Neural progenitor cell (in vitro differentiated cells): ENCODE data around the gene IL31. TPM values are rescaled to one million over a fixed set of nuclear protein-coding genes. Genes with fewer than 3 reads are reported as not detected.

Experiments used
- DNase-seq: peaks from one replicate; pipeline ENCODE4 v3.0.0-alpha.2; 2016; ENCODE audit warnings: low spot score
- H2AFZ ChIP-seq: fragments of 200-600 bp; sonication (generic); replicated peaks from 2 replicates; pipeline ENCODE4 v1.6.1; 2016; ENCODE audit warnings: antibody characterized with exemption
- H3F3A ChIP-seq: fragments of 200-600 bp; sonication (generic); 2 replicates; pipeline ENCODE4 v1.6.1; 2016; ENCODE audit warnings: antibody characterized with exemption, low read depth
- H3K27ac ChIP-seq: fragments of 200-600 bp; sonication (generic); 2 replicates; pipeline ENCODE4 v1.5.1; 2016; ENCODE audit warnings: mild to moderate bottlenecking
- H3K27me3 ChIP-seq: fragments of 200-600 bp; sonication (generic); 2 replicates; pipeline ENCODE4 v1.6.1; 2016; ENCODE audit warnings: mild to moderate bottlenecking, moderate library complexity
- H3K36me3 ChIP-seq: fragments of 200-600 bp; sonication (generic); 2 replicates; pipeline ENCODE4 v1.5.1; 2016
- H3K4me1 ChIP-seq: fragments of 200-600 bp; sonication (generic); 2 replicates; pipeline ENCODE4 v1.6.1; 2016; ENCODE audit warnings: mixed run types
- H3K4me2 ChIP-seq: fragments of 200-600 bp; sonication (generic); 2 replicates; pipeline ENCODE4 v1.6.1; 2016
- H3K4me3 ChIP-seq: fragments of 200-600 bp; sonication (generic); 2 replicates; pipeline ENCODE4 v1.5.1; 2016
- H3K79me2 ChIP-seq: fragments of 200-600 bp; sonication (generic); 2 replicates; pipeline ENCODE4 v1.6.1; 2016; ENCODE audit warnings: low read depth
- H3K9ac ChIP-seq: fragments of 200-600 bp; sonication (generic); 2 replicates; pipeline ENCODE4 v1.6.1; 2016
- H3K9me3 ChIP-seq: fragments of 200-600 bp; sonication (generic); 2 replicates; pipeline ENCODE4 v1.5.1; 2016; ENCODE audit warnings: low read depth
- H4K20me1 ChIP-seq: fragments of 200-600 bp; sonication (generic); 2 replicates; pipeline ENCODE4 v1.6.1; 2016; ENCODE audit warnings: low read depth
- H3K27ac Mint-ChIP-seq: 3 replicates; pipeline ENCODE4 v1.8.0; 2021; ENCODE audit warnings: mixed read lengths
- H3K27me3 Mint-ChIP-seq: 2 replicates; pipeline ENCODE4 v1.8.0; 2022; ENCODE audit warnings: low read depth, mild to moderate bottlenecking, inconsistent platforms, moderate library complexity, mixed read lengths; ENCODE audit not compliant: insufficient read depth
- H3K36me3 Mint-ChIP-seq: 3 replicates; pipeline ENCODE4 v1.8.0; 2021; ENCODE audit warnings: mixed read lengths
- H3K4me1 Mint-ChIP-seq: 3 replicates; pipeline ENCODE4 v1.8.0; 2021; ENCODE audit warnings: mixed read lengths
- H3K4me3 Mint-ChIP-seq: 3 replicates; pipeline ENCODE4 v1.8.0; 2021; ENCODE audit warnings: mild to moderate bottlenecking, moderate library complexity, mixed read lengths
- H3K9me3 Mint-ChIP-seq: 3 replicates; pipeline ENCODE4 v1.8.0; 2020; ENCODE audit warnings: mixed read lengths
- CTCF ChIP-seq: fragments of 200-600 bp; sonication (generic); IDR thresholded peaks from 2 replicates; pipeline ENCODE4 v1.5.1; 2017; ENCODE audit warnings: antibody characterized with exemption, mild to moderate bottlenecking
- EZH2 ChIP-seq: fragments of 200-600 bp; sonication (generic); IDR thresholded peaks from 2 replicates; pipeline ENCODE4 v1.6.1; 2017; ENCODE audit warnings: antibody characterized with exemption, mild to moderate bottlenecking, moderate library complexity
- EZH2phosphoT487 ChIP-seq: fragments of 200-600 bp; sonication (generic); IDR thresholded peaks from 2 replicates; pipeline ENCODE4 v1.6.1; 2017; ENCODE audit warnings: antibody characterized with exemption
- total RNA-seq: library from RNA; depleted of rRNA; stranded (reverse); fragments of >200 nt; gene quantifications from 2 replicates; pipeline ENCODE4 v1.2.3, GENCODE V29; 2015; ENCODE audit warnings: low replicate concordance

The IL31 gene
- total RNA-seq, 1 donor from 2014 or later, result not detected

GRCh38 chr12:122145505-122146330 lies 28.3 kb downstream of the IL31 start:
- no peaks in the 10 kb centered on the region for H3K27me3 Mint-ChIP-seq
- H3K4me3 Mint-ChIP-seq, result peak overlapping the region; percentile 41
- Histone ChIP-seq H3K4me3 (no peak overlapping the region), H3K27ac (no peak overlapping the region), H3F3A (no peaks in the 10 kb centered on the region), H3K4me2 (no peak overlapping the region), H4K20me1 (no peaks in the 10 kb centered on the region), H3K27me3 (no peaks in the 10 kb centered on the region), H3K36me3 (no peaks in the 10 kb centered on the region), H3K4me1 (no peaks in the 10 kb centered on the region), H2AFZ (no peak overlapping the region), H3K9ac (no peak overlapping the region), H3K79me2 (no peaks in the 10 kb centered on the region), H3K9me3 (no peaks in the 10 kb centered on the region)
- no peaks in the 10 kb centered on the region for H3K4me1 Mint-ChIP-seq
- TF ChIP-seq EZH2, result no peak
- DNase-seq, result no peak
- H3K9me3 Mint-ChIP-seq, result peaks cover 2% of the 10 kb centered on the region
- no peak overlapping the region for H3K27ac Mint-ChIP-seq
- H3K36me3 Mint-ChIP-seq, result peaks cover 20% of the 10 kb centered on the region

DNA sequence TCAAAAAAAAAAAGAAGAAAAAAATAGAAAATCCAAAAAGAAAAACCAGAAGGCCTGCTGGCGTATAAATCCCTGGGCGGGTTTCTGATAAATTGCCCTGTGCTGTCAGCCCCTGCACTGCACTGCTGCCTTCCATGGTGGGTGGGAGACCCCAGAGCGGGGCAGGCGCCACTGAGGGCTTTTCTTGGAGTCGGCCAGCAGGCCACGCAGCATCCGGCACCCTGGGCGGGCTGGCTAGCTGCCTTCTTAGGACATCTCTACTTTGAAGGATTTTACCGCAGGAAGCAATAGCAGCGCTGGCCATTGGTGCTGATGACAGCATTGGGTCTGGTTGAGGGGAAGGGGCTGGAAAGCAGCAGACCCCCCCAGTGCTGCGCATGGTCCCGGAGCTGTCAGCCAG lies 29.1 kb downstream of the IL31 start:
- no peaks in the 10 kb centered on the region for H3K9me3 ChIP-seq
- no peak overlapping the region for H2AFZ ChIP-seq
- no peak overlapping the region for H3K27ac Mint-ChIP-seq
- H3K36me3 ChIP-seq, result no peaks in the 10 kb centered on the region
- no peak overlapping the region for H3K4me2 ChIP-seq
- no peak overlapping the region for H3K4me3 Mint-ChIP-seq
- H3K4me1 ChIP-seq, result no peaks in the 10 kb centered on the region
- peaks cover 24% of the 10 kb centered on the region for H3K36me3 Mint-ChIP-seq
- no peak for DNase-seq
- H3K27me3 Mint-ChIP-seq, result no peaks in the 10 kb centered on the region
- H3K79me2 ChIP-seq, result no peaks in the 10 kb centered on the region
- H3K9me3 Mint-ChIP-seq, result peaks cover 2% of the 10 kb centered on the region
- H3F3A ChIP-seq, result no peaks in the 10 kb centered on the region
- no peak overlapping the region for H3K4me3 ChIP-seq
- no peak overlapping the region for H3K9ac ChIP-seq
- H3K27me3 ChIP-seq, result no peaks in the 10 kb centered on the region
- H3K27ac ChIP-seq, result no peak overlapping the region
- TF ChIP-seq EZH2phosphoT487, result no peak
- H3K4me1 Mint-ChIP-seq, result no peaks in the 10 kb centered on the region
- no peaks in the 10 kb centered on the region for H4K20me1 ChIP-seq

DNA sequence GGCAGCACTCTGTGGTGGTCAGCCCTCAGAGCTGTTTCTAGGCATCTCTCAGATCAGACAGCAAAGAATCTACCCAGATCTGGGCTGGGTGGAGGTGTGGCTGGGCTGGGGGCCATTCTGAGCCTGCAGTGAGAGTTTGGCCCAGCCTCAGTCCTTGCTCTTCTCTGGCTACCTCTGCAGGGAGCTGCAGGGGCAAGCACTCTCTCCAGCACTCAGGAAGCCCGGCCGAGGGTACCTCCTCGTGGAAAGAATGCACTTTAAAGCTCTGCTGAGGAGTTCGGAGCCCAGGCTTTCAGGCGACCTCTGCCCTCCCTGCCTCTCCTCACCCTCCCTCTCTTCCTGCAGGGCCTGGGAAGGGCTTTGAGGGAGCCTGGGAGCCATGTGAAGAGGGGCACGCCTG lies 31.2 kb downstream of the IL31 start:
- Histone ChIP-seq H3K79me2 (no peaks in the 10 kb centered on the region), H3F3A (no peaks in the 10 kb centered on the region), H3K4me2 (no peak overlapping the region), H2AFZ (no peak overlapping the region), H3K4me1 (peaks cover under 1% of the 10 kb centered on the region), H3K4me3 (no peak overlapping the region), H3K9me3 (no peaks in the 10 kb centered on the region), H3K36me3 (no peaks in the 10 kb centered on the region), H3K9ac (no peak overlapping the region), H3K27ac (no peak overlapping the region), H4K20me1 (no peaks in the 10 kb centered on the region), H3K27me3 (no peaks in the 10 kb centered on the region)
- TF ChIP-seq EZH2phosphoT487, result no peak
- Mint-ChIP-seq H3K27ac (no peak overlapping the region), H3K9me3 (peaks cover 2% of the 10 kb centered on the region), H3K36me3 (peaks cover 28% of the 10 kb centered on the region), H3K27me3 (peaks cover 3% of the 10 kb centered on the region), H3K4me3 (no peak overlapping the region), H3K4me1 (no peaks in the 10 kb centered on the region)
- DNase-seq, result no peak

DNA sequence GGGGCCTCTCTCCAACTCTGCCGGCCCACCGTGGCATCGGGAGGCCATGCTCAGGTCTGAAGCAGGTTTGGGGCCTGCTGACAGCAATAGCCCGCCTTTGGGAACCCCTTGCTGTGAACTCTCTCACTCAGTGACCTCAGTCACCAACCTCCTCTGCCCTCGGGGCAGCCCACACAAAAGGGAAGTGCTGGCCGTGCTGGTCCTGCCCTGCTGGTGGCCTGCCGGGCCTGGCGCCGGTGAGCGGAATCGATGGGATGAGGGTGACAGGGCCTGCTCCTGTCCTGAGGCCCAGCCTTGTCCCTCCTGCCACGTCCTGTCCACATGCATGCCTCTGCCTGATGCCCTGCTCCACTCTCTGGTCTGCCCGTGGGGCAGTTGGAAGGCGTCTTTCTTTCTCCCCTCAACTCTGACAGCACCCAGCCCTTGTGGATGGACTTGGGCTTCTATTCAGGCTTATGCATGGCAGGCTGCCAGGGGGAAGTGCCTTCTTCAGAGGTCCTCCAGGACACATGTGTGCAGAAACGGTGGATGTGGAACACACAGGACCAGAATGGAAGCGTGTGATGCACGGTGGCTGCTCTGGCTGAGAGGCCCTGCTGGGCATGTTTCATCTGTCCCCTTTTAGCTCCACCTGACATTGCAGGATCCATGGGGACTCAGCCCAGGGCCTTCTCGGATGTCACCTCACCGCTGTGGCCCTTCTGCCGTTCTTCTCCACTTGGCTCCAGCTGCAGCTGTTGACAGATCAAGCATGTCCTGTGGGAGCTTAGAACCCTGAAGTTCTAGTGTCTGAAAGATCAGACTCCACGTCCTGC lies 31.9 kb downstream of the IL31 start:
- no peak overlapping the region for H2AFZ ChIP-seq
- H3K4me3 ChIP-seq, result no peak overlapping the region
- H3K4me1 ChIP-seq, result peaks cover 8% of the 10 kb centered on the region
- H3K36me3 Mint-ChIP-seq, result peaks cover 28% of the 10 kb centered on the region
- TF ChIP-seq EZH2phosphoT487 (no peak), CTCF (no peak), EZH2 (no peak)
- H3K27ac Mint-ChIP-seq, result no peak overlapping the region
- no peak for DNase-seq
- peaks cover 5% of the 10 kb centered on the region for H3F3A ChIP-seq
- H3K36me3 ChIP-seq, result no peaks in the 10 kb centered on the region
- peaks cover 3% of the 10 kb centered on the region for H3K27me3 Mint-ChIP-seq
- H3K9me3 Mint-ChIP-seq, result peaks cover 2% of the 10 kb centered on the region
- H3K27me3 ChIP-seq, result no peaks in the 10 kb centered on the region
- H3K9ac ChIP-seq, result no peak overlapping the region
- no peak overlapping the region for H3K4me2 ChIP-seq
- no peaks in the 10 kb centered on the region for H4K20me1 ChIP-seq
- H3K4me3 Mint-ChIP-seq, result no peak overlapping the region
- H3K27ac ChIP-seq, result no peak overlapping the region
- no peaks in the 10 kb centered on the region for H3K9me3 ChIP-seq
- H3K4me1 Mint-ChIP-seq, result no peaks in the 10 kb centered on the region
- H3K79me2 ChIP-seq, result no peaks in the 10 kb centered on the region
